ENCODE data around the gene RNF227. TPM values are rescaled to one million over a fixed set of nuclear protein-coding genes. Genes with fewer than 3 reads are reported as not detected.

Gene RNF227
- total and polyA plus RNA-seq, 2 experiments from 2014 or later, result 0.42 to 1.4 TPM

DNA sequence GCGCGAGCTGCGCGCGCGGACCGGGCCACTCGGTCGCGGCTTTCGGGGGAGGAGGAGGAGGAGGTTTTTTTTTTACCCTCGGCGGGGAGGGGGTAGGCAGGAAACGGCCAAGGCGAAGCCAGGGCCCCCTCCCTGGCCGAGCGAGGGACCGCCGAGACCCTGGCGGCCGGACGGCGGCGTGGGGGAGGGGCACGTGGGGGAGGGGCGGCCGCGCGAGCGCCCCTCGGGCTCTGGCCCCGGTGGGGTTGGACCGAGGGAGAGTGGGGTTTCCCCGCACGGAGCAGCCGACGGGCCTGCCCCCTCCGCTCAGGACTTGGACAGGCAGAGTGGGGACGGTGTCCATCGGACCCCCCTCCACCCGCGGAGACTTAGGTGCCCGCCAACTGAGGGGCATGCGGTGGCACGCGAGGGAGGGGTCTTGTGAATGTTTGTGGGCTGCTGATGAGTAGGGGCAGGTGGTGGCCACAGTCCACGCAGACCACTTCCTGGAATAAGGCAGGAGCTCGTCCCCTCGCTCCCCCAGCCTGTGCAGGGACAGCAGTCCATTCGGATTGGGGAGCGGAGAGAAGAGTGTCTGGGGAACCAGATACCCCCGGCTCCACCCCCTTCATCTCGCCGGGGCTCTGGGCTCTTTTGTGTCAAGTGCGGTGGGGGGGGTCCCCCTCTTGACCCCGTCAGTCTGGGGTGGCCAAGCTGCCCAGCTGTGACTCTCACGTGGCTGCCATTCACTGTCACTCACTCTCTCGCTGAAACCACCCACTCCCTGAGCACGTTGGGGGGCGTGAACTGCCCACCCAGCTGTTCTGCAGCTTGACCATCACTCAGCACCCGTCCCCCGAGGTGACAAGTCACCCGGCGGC lies 30.5 kb downstream of the RNF227 start (continued):
- TF ChIP-seq, protein P1, sequence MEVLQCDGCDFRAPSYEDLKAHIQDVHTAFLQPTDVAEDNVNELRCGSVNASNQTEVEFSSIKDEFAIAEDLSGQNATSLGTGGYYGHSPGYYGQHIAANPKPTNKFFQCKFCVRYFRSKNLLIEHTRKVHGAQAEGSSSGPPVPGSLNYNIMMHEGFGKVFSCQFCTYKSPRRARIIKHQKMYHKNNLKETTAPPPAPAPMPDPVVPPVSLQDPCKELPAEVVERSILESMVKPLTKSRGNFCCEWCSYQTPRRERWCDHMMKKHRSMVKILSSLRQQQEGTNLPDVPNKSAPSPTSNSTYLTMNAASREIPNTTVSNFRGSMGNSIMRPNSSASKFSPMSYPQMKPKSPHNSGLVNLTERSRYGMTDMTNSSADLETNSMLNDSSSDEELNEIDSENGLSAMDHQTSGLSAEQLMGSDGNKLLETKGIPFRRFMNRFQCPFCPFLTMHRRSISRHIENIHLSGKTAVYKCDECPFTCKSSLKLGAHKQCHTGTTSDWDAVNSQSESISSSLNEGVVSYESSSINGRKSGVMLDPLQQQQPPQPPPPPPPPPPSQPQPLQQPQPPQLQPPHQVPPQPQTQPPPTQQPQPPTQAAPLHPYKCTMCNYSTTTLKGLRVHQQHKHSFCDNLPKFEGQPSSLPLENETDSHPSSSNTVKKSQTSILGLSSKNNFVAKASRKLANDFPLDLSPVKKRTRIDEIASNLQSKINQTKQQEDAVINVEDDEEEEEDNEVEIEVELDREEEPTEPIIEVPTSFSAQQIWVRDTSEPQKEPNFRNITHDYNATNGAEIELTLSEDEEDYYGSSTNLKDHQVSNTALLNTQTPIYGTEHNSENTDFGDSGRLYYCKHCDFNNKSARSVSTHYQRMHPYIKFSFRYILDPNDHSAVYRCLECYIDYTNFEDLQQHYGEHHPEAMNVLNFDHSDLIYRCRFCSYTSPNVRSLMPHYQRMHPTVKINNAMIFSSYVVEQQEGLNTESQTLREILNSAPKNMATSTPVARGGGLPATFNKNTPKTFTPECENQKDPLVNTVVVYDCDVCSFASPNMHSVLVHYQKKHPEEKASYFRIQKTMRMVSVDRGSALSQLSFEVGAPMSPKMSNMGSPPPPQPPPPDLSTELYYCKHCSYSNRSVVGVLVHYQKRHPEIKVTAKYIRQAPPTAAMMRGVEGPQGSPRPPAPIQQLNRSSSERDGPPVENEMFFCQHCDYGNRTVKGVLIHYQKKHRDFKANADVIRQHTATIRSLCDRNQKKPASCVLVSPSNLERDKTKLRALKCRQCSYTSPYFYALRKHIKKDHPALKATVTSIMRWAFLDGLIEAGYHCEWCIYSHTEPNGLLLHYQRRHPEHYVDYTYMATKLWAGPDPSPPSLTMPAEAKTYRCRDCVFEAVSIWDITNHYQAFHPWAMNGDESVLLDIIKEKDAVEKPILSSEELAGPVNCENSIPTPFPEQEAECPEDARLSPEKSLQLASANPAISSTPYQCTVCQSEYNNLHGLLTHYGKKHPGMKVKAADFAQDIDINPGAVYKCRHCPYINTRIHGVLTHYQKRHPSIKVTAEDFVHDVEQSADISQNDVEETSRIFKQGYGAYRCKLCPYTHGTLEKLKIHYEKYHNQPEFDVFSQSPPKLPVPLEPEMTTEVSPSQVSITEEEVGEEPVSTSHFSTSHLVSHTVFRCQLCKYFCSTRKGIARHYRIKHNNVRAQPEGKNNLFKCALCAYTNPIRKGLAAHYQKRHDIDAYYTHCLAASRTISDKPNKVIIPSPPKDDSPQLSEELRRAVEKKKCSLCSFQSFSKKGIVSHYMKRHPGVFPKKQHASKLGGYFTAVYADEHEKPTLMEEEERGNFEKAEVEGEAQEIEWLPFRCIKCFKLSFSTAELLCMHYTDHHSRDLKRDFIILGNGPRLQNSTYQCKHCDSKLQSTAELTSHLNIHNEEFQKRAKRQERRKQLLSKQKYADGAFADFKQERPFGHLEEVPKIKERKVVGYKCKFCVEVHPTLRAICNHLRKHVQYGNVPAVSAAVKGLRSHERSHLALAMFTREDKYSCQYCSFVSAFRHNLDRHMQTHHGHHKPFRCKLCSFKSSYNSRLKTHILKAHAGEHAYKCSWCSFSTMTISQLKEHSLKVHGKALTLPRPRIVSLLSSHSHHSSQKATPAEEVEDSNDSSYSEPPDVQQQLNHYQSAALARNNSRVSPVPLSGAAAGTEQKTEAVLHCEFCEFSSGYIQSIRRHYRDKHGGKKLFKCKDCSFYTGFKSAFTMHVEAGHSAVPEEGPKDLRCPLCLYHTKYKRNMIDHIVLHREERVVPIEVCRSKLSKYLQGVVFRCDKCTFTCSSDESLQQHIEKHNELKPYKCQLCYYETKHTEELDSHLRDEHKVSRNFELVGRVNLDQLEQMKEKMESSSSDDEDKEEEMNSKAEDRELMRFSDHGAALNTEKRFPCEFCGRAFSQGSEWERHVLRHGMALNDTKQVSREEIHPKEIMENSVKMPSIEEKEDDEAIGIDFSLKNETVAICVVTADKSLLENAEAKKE (CRISPR knock-in tag; IDR thresholded peaks at IDR 0.05), result no peak
- TF ChIP-seq NANOG (IDR thresholded peaks at IDR 0.05; ENCODE audit: borderline replicate concordance) (no peak), POLR2AphosphoS5 (IDR thresholded peaks at IDR 0.05; ENCODE audit: low read depth) (no peak), CREB1 (CRISPR knock-in tag; IDR thresholded peaks at IDR 0.05; ENCODE audit: low read depth) (no peak)
- TF ChIP-seq, protein P2, sequence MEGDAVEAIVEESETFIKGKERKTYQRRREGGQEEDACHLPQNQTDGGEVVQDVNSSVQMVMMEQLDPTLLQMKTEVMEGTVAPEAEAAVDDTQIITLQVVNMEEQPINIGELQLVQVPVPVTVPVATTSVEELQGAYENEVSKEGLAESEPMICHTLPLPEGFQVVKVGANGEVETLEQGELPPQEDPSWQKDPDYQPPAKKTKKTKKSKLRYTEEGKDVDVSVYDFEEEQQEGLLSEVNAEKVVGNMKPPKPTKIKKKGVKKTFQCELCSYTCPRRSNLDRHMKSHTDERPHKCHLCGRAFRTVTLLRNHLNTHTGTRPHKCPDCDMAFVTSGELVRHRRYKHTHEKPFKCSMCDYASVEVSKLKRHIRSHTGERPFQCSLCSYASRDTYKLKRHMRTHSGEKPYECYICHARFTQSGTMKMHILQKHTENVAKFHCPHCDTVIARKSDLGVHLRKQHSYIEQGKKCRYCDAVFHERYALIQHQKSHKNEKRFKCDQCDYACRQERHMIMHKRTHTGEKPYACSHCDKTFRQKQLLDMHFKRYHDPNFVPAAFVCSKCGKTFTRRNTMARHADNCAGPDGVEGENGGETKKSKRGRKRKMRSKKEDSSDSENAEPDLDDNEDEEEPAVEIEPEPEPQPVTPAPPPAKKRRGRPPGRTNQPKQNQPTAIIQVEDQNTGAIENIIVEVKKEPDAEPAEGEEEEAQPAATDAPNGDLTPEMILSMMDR (conservative IDR thresholded peaks at IDR 0.05; ENCODE audit: low read depth in 2 of 2), result no peak
- TF ChIP-seq, protein P3, sequence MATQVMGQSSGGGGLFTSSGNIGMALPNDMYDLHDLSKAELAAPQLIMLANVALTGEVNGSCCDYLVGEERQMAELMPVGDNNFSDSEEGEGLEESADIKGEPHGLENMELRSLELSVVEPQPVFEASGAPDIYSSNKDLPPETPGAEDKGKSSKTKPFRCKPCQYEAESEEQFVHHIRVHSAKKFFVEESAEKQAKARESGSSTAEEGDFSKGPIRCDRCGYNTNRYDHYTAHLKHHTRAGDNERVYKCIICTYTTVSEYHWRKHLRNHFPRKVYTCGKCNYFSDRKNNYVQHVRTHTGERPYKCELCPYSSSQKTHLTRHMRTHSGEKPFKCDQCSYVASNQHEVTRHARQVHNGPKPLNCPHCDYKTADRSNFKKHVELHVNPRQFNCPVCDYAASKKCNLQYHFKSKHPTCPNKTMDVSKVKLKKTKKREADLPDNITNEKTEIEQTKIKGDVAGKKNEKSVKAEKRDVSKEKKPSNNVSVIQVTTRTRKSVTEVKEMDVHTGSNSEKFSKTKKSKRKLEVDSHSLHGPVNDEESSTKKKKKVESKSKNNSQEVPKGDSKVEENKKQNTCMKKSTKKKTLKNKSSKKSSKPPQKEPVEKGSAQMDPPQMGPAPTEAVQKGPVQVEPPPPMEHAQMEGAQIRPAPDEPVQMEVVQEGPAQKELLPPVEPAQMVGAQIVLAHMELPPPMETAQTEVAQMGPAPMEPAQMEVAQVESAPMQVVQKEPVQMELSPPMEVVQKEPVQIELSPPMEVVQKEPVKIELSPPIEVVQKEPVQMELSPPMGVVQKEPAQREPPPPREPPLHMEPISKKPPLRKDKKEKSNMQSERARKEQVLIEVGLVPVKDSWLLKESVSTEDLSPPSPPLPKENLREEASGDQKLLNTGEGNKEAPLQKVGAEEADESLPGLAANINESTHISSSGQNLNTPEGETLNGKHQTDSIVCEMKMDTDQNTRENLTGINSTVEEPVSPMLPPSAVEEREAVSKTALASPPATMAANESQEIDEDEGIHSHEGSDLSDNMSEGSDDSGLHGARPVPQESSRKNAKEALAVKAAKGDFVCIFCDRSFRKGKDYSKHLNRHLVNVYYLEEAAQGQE (IDR thresholded peaks at IDR 0.05; ENCODE audit: unreplicated experiment), result no peak

All from GM23338 (cell line).